Measurements from ENCODE around the gene RSBN1L.
A peak's percentile ranks its signal among the peaks of the same experiment; 100 is the strongest.
"Not testable (repeated sequence)": the region's sequence is repeated elsewhere in the genome, so short reads cannot be mapped to it uniquely, and the experiment has no call there.

Gene RSBN1L

GRCh38 chr7:77691892-77692491, 4.3 kb upstream of the RSBN1L start:
- no peak for TF ChIP-seq POLR2A (IDR thresholded peaks at IDR 0.05; ENCODE audit: low read depth, low read length)
- TF ChIP-seq TAF1 (IDR thresholded peaks at IDR 0.05; ENCODE audit: borderline replicate concordance, low read depth, low read length), result no peak
- TF ChIP-seq POLR2AphosphoS5 (IDR thresholded peaks at IDR 0.05; ENCODE audit: low read depth, low read length), result no peak
- FAIRE-seq (no peak), DNase-seq (ENCODE audit: insufficient read length) (no peak)

GRCh38 chr7:77693830-77694583, 2.3 kb upstream of the RSBN1L start:
- FAIRE-seq, result no peak
- TF ChIP-seq POLR2AphosphoS5 (IDR thresholded peaks at IDR 0.05; ENCODE audit: low read depth, low read length) (no peak), POLR2A (IDR thresholded peaks at IDR 0.05; ENCODE audit: low read depth, low read length) (no peak), TAF1 (IDR thresholded peaks at IDR 0.05; ENCODE audit: borderline replicate concordance, low read depth, low read length) (no peak)

DNA sequence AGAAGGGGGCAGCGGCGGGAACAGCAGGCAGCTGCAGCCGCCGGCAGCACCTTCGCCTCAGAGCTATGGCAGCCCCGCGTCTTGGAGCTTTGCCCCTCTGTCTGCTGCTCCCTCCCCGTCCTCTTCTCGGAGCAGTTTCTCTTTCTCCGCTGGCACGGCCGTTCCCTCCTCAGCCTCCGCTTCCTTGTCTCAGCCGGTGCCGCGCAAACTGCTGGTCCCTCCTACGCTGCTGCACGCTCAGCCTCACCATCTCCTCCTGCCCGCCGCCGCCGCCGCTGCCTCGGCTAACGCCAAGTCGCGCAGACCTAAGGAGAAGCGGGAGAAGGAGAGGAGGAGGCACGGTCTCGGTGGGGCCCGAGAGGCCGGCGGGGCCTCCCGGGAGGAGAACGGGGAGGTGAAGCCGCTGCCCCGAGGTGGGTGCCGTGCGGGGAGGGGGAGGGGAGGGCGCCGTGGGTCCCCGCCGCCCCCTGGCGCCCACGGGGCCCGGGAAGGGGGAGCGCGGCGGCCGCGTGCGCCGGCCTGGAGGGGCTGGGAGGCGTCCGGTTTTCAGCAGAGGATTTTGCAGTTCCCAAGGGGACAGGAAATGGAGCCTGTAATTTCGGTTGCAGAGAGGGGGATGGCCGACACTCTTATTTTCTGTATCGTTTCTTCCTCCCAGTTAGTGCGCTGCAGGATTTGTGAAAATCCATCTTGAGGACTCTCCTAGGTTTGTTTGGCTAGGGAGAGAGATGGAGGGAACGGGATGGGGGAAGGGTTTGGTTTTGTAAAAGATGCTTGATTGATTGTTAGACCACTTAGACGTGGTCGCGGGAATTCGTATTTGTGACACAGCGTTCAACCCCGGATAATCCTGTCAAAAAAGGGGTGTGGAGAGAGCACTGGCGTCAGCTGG, 630 bp downstream of the RSBN1L start:
- TF ChIP-seq POLR2A (IDR thresholded peaks at IDR 0.05; ENCODE audit: low read depth, low read length) (no peak), POLR2AphosphoS5 (IDR thresholded peaks at IDR 0.05; ENCODE audit: low read depth, low read length) (no peak), TAF1 (IDR thresholded peaks at IDR 0.05; ENCODE audit: borderline replicate concordance, low read depth, low read length) (no peak)
- no peak for DNase-seq (ENCODE audit: insufficient read length)
- peak; percentile 74 for FAIRE-seq

More at GRCh38 chr7:77693830-77694583, 2.3 kb upstream of the RSBN1L start:
- no peak for DNase-seq (ENCODE audit: insufficient read length)

DNA sequence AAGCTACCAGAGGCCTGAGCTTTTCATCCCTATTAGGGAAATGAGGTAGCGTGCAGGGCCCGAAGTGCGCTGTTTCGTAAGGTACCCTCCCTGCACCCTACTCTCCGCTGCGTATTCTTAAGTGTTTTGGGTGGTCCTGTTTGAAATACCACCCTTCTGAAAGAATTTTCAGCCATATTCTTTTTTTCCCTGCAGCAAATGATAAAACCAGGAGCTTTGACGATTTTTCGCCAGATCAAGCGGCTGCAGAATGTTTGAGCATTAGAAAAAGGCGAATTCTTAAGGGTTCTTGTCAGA, 1.2 kb downstream of the RSBN1L start:
- no peak for FAIRE-seq
- no peak for DNase-seq (ENCODE audit: insufficient read length)
- TF ChIP-seq POLR2A (IDR thresholded peaks at IDR 0.05; ENCODE audit: low read depth, low read length), result no peak
- no peak for TF ChIP-seq POLR2AphosphoS5 (IDR thresholded peaks at IDR 0.05; ENCODE audit: low read depth, low read length)
- no peak for TF ChIP-seq TAF1 (IDR thresholded peaks at IDR 0.05; ENCODE audit: borderline replicate concordance, low read depth, low read length)

- FAIRE-seq (peak; percentile 51), DNase-seq (ENCODE audit: insufficient read length) (no peak)
- TF ChIP-seq POLR2A (IDR thresholded peaks at IDR 0.05; ENCODE audit: low read depth, low read length), result no peak
- TF ChIP-seq POLR2AphosphoS5 (IDR thresholded peaks at IDR 0.05; ENCODE audit: low read depth, low read length), result no peak
- no peak for TF ChIP-seq TAF1 (IDR thresholded peaks at IDR 0.05; ENCODE audit: borderline replicate concordance, low read depth, low read length)
Observed at GRCh38 chr7:77698042-77698625, 1.9 kb downstream of the RSBN1L start.

GRCh38 chr7:77699056-77699455, 2.8 kb downstream of the RSBN1L start:
- peak; percentile 56 for FAIRE-seq
- DNase-seq (ENCODE audit: insufficient read length), result peak; percentile 37

DNA sequence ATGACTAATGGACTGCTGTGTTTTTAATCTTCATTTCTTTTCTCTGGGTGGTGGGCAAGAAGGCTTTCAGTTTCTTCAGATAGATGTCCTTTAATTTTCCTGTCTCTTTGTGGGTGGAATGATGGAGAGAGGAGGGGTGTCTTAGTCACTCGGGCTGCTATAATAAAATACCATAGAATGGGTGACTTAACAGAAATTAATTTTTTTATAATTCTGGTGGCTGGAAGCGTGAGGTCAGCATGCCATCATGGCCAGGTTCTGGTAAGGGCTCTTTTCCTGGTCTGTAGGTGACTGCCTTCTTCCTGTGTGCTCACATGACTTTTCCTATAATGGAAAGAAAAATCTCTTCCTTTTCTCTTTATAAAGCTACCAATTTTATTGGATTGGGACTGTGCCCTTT, 6.3 kb downstream of the RSBN1L start:
- no peak for DNase-seq (ENCODE audit: insufficient read length)
- no peak for FAIRE-seq
- TF ChIP-seq POLR2AphosphoS5 (IDR thresholded peaks at IDR 0.05; ENCODE audit: low read depth, low read length), result no peak
- TF ChIP-seq POLR2A (IDR thresholded peaks at IDR 0.05; ENCODE audit: low read depth, low read length), result no peak
- TF ChIP-seq TAF1 (IDR thresholded peaks at IDR 0.05; ENCODE audit: borderline replicate concordance, low read depth, low read length), result no peak

More at GRCh38 chr7:77699056-77699455, 2.8 kb downstream of the RSBN1L start:
- TF ChIP-seq POLR2A (IDR thresholded peaks at IDR 0.05; ENCODE audit: low read depth, low read length), result no peak
- no peak for TF ChIP-seq TAF1 (IDR thresholded peaks at IDR 0.05; ENCODE audit: borderline replicate concordance, low read depth, low read length)
- no peak for TF ChIP-seq POLR2AphosphoS5 (IDR thresholded peaks at IDR 0.05; ENCODE audit: low read depth, low read length)

DNA sequence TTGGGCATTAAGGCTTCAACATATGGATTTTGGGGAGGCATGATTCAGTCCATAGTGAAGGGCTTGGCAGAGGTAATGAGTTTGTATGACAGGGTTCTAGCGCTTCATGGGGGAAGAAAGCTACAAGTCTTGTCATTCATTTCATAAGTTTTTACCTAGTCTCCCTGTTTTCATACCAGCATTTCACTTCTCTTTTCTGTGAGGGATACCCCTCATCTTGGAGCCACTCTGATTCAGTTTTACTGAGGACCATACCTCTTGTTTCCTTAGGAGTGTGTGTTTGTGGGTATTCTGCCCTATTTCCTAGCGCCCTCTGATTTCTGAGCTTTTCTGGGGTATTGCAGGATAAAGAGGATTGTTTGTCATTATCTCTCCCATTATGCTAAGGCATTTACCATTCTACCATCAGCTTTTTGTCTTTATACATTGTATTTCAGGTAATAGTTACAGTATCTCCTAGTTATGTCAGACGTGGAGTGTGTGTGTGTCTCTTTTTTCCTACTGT, 6.8 kb downstream of the RSBN1L start:
- TF ChIP-seq TAF1 (IDR thresholded peaks at IDR 0.05; ENCODE audit: borderline replicate concordance, low read depth, low read length) (no peak), POLR2AphosphoS5 (IDR thresholded peaks at IDR 0.05; ENCODE audit: low read depth, low read length) (no peak), POLR2A (IDR thresholded peaks at IDR 0.05; ENCODE audit: low read depth, low read length) (no peak)
- no peak for FAIRE-seq
- no peak for DNase-seq (ENCODE audit: insufficient read length)

- FAIRE-seq; DNase-seq (ENCODE audit: insufficient read length): not testable (repeated sequence)
Observed at GRCh38 chr7:77703669-77704068, 7.4 kb downstream of the RSBN1L start.

- TF ChIP-seq TAF1 (IDR thresholded peaks at IDR 0.05; ENCODE audit: borderline replicate concordance, low read depth, low read length) (no peak), POLR2A (IDR thresholded peaks at IDR 0.05; ENCODE audit: low read depth, low read length) (no peak), POLR2AphosphoS5 (IDR thresholded peaks at IDR 0.05; ENCODE audit: low read depth, low read length) (no peak)
- DNase-seq (ENCODE audit: insufficient read length) (no peak), FAIRE-seq (no peak)
Observed at GRCh38 chr7:77707504-77707992, 11.3 kb downstream of the RSBN1L start.

DNA sequence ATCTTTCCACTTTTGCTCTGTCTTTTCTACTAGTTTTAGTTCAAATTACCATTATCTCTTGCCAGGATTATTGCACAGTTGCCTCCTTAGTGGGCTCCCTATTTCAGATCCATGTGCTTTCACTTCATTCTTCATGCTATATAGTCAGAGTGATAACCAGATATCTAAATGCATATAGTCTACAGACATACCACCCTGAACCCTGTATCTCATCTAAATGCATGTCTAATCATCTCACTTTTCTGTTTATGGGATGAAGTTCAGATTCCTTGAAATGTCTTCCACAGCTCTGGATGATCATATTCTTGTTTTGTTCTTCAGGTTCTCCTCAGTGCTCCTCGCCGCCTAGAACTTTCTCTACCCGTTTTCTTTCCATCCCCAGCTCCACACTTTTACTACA, 13.8 kb downstream of the RSBN1L start:
- DNase-seq (ENCODE audit: insufficient read length) (no peak), FAIRE-seq (no peak)
- TF ChIP-seq POLR2A (IDR thresholded peaks at IDR 0.05; ENCODE audit: low read depth, low read length) (no peak), POLR2AphosphoS5 (IDR thresholded peaks at IDR 0.05; ENCODE audit: low read depth, low read length) (no peak), TAF1 (IDR thresholded peaks at IDR 0.05; ENCODE audit: borderline replicate concordance, low read depth, low read length) (no peak)

Data from GM12892 (cell line).